ENCODE data around the gene OSTF1.

The OSTF1 gene

GRCh38 chr9:75168270-75169178 is 80.2 kb downstream of the OSTF1 start:
- no peak for DNase-seq

DNA sequence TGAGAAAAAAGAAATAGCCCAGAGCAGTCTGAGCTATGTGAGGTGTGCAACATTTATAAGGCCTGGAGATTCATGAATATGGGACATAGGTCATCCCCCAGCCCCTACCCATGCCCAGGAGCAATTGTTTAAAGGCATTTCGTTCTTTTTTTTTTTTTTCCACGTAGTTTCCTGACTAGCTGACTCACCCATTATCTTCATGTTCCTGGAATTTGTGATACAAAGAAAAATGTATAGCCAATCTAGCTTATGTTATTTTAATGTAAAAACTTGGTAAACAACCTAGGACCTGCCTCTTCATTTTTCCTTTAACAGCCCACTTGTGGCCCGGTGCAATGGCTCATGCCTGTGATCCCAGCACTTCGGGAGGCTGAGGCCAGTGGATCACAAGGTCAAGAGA is 81.3 kb downstream of the OSTF1 start:
- DNase-seq = no peak

- DNase-seq = no peak
These were observed 82.6 kb downstream of the OSTF1 start for GRCh38 chr9:75170898-75171360.

GRCh38 chr9:75175395-75175794 is 87.1 kb downstream of the OSTF1 start:
- DNase-seq = peak in 1 of 14 donors; percentile 37

DNA sequence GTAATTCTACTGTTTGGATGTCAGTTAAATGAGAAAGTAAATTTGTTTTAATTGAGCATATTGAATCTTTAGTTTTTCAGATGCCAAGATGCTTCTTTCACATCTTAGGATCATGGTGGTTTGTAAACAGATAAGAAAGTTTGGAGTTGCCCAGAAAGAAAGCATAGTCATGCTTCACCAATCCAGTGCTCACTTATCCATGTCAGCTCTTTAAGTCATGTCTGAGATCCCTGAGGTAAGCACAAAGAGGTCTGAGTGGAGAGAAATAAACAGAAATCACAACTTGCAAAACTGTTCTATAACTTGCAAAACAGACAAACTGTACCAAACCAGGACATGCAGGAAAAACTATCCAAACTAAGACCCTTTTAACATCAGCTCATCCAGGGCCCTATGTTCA is 87.7 kb downstream of the OSTF1 start:
- DNase-seq = no peak

- DNase-seq = no peak
These were observed 93.4 kb downstream of the OSTF1 start for GRCh38 chr9:75181750-75182149.

GRCh38 chr9:75183306-75183705 is 95.0 kb downstream of the OSTF1 start:
- no peak for DNase-seq

GRCh38 chr9:75184471-75184870 is 96.2 kb downstream of the OSTF1 start:
- DNase-seq = no peak

DNA sequence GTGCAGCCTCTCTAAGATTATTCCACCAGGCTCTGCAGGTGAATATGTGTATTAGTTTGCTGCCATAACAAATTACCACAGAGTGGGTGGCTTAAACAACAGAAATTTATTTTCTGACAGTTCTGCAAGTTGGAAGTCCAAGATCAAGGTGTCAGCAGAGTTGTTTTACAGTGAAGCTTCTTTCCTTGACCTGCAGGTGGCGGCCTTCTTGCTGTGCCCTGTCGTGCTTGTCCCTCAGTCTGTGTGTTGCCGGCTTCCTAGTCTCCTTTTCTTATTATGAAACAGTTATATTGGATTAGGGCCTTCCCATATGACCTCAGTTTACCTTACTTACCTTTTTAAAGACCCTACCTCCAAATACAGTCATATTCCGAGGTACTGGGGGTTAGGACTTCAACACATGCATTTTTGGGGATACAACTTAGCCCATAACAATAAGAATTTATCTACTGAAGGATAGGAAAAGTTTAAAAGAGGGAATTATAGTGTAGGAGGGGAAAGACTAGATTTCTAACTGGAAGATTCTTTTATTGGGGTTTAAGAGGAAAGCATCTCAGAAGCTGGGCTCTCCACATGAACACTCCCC is 97.4 kb downstream of the OSTF1 start:
- no peak for DNase-seq

- DNase-seq = no peak
These were observed 98.6 kb downstream of the OSTF1 start for GRCh38 chr9:75186767-75187380.

DNA sequence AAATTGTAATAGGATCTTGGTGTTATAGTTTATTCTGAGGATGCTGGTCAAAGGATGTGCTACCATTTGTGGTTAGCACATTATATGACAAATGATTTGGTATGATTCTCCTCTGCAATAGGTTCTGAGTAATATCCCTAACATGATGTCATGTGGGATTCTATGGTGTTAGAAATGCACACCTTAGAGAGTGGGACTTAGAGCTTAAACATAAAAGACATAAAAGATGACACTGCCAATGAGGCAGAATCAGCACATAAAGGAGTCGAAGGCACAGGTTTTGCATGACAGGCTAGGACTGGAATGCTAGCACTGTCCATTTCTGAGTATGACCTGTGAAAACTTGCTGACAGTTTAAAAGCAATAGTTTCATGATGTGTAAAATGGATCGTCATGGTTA is 100.4 kb downstream of the OSTF1 start:
- no peak for DNase-seq

- no peak for DNase-seq
These were observed 102.4 kb downstream of the OSTF1 start for GRCh38 chr9:75190762-75191161.
